GM21737 (cell line): ENCODE measurements around the gene CDC6.

Source experiments
- ATAC-seq: cut with Tn5 transposase; IDR thresholded peaks from one replicate; pipeline ENCODE4 v1.9.1; 2021; ENCODE audit warnings: mild to moderate bottlenecking, moderate library complexity; ENCODE audit not compliant: unreplicated experiment

CDC6 gene

GRCh38 chr17:40309949-40310510 lies 22.4 kb downstream of the CDC6 start:
- no peak for ATAC-seq

GRCh38 chr17:40310882-40311391 lies 23.3 kb downstream of the CDC6 start:
- no peak for ATAC-seq

GRCh38 chr17:40311575-40311974 lies 23.9 kb downstream of the CDC6 start:
- no peak for ATAC-seq

GRCh38 chr17:40312131-40312731 lies 24.6 kb downstream of the CDC6 start:
- no peak for ATAC-seq

- no peak for ATAC-seq
These were observed 25.4 kb downstream of the CDC6 start for GRCh38 chr17:40312893-40313667.

GRCh38 chr17:40313668-40314583 lies 26.2 kb downstream of the CDC6 start:
- no peak for ATAC-seq

- no peak for ATAC-seq
These were observed 26.9 kb downstream of the CDC6 start for GRCh38 chr17:40314584-40314956.

- ATAC-seq = no peak
These were observed 27.5 kb downstream of the CDC6 start for GRCh38 chr17:40315206-40315605.

- no peak for ATAC-seq
These were observed 28.2 kb downstream of the CDC6 start for GRCh38 chr17:40315678-40316570.

- no peak for ATAC-seq
These were observed 29.1 kb downstream of the CDC6 start for GRCh38 chr17:40316571-40317344.

GRCh38 chr17:40317345-40317873 lies 29.7 kb downstream of the CDC6 start:
- ATAC-seq = no peak

- ATAC-seq = peak; percentile 50
These were observed 30.5 kb downstream of the CDC6 start for GRCh38 chr17:40317880-40318829.

GRCh38 chr17:40318830-40319391 lies 31.2 kb downstream of the CDC6 start:
- no peak for ATAC-seq

- no peak for ATAC-seq
These were observed 32.2 kb downstream of the CDC6 start for GRCh38 chr17:40319651-40320540.

- no peak for ATAC-seq
These were observed 33.3 kb downstream of the CDC6 start for GRCh38 chr17:40320756-40321523.

GRCh38 chr17:40321524-40321929 lies 33.8 kb downstream of the CDC6 start:
- ATAC-seq = no peak
